ENCODE data around the gene VPS13D.

- TF ChIP-seq POLR2A (IDR thresholded peaks at IDR 0.05) (no peak), CTCF (IDR thresholded peaks at IDR 0.05) (no peak)
Measured at GRCh38 chr1:12531179-12531499, 301.3 kb downstream of the VPS13D start.

Measured in body of pancreas (tissue), 4 donors.